ENCODE results near the gene GPC3. TPM values are rescaled to one million over a fixed set of nuclear protein-coding genes. Genes with fewer than 3 reads are reported as not detected.

GPC3 gene
- total RNA-seq, 1 donor from 2014 or later: 1,039 TPM

DNA sequence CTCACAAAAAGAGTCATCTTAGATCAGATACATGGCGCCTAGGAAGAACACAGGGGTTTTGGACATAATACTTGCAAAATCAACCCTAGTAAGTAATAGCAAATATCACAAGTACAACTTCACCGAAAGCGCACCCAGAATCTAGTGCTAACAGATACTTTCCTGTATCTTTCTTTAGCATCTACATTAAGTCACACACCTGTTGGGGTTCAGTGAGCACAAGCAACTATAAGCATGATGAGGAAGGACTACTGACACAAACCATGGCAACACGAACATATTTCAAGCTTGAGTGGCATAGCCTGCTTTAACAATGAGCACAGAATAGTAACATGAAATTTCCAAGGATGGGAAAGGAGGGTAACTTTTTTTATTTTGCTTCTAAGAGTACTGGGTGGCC lies 116.1 kb downstream of the GPC3 start:
- Histone ChIP-seq H3K9ac (no peak overlapping the region), H3K9me3 (ENCODE audit: low read depth) (no peaks in the 10 kb centered on the region), H3K27ac (no peak overlapping the region), H3K79me2 (ENCODE audit: low read depth) (peaks cover 74% of the 10 kb centered on the region), H4K20me1 (ENCODE audit: low read depth) (no peaks in the 10 kb centered on the region), H3K27me3 (no peaks in the 10 kb centered on the region), H3F3A (ENCODE audit: low read depth) (no peaks in the 10 kb centered on the region), H3K4me1 (peaks cover 5% of the 10 kb centered on the region), H3K4me3 (no peak overlapping the region), H3K4me2 (no peak overlapping the region), H2AFZ (replicated peaks) (no peak overlapping the region), H3K36me3 (peaks cover 5% of the 10 kb centered on the region)
- Mint-ChIP-seq H3K36me3 (peaks cover 11% of the 10 kb centered on the region), H3K4me3 (no peak overlapping the region), H3K27me3 (ENCODE audit: insufficient read depth, low read depth) (no peaks in the 10 kb centered on the region), H3K4me1 (no peaks in the 10 kb centered on the region), H3K27ac (no peak overlapping the region), H3K9me3 (peaks cover 12% of the 10 kb centered on the region)
- DNase-seq (ENCODE audit: low spot score): no peak
- no peak for TF ChIP-seq EZH2phosphoT487 (IDR thresholded peaks at IDR 0.05)
- TF ChIP-seq, protein P1, sequence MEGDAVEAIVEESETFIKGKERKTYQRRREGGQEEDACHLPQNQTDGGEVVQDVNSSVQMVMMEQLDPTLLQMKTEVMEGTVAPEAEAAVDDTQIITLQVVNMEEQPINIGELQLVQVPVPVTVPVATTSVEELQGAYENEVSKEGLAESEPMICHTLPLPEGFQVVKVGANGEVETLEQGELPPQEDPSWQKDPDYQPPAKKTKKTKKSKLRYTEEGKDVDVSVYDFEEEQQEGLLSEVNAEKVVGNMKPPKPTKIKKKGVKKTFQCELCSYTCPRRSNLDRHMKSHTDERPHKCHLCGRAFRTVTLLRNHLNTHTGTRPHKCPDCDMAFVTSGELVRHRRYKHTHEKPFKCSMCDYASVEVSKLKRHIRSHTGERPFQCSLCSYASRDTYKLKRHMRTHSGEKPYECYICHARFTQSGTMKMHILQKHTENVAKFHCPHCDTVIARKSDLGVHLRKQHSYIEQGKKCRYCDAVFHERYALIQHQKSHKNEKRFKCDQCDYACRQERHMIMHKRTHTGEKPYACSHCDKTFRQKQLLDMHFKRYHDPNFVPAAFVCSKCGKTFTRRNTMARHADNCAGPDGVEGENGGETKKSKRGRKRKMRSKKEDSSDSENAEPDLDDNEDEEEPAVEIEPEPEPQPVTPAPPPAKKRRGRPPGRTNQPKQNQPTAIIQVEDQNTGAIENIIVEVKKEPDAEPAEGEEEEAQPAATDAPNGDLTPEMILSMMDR (IDR thresholded peaks at IDR 0.05): no peak
- TF ChIP-seq EZH2 (IDR thresholded peaks at IDR 0.05): no peak

DNA sequence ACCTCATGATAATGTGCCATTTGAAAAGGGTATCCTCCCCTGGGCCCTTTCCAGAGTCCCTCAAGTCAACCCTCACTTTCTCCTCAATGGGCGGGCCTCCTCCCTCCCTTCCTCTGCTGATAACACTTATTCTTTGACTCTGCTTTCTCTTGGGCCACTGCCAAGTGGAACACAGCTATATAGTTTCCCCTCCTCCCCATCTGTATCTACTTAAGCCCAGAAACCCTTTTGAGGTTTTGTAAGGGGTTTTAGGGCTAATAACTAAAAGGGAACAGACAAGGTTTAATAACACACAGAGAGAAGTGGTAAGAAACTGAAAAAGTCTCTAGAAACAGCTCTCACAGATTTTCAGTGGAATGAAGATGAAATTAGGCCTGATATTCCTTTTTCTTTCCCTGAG lies 116.7 kb downstream of the GPC3 start:
- H3K9ac ChIP-seq: no peak overlapping the region
- peaks cover 5% of the 10 kb centered on the region for H3K4me1 ChIP-seq
- no peak for TF ChIP-seq EZH2phosphoT487 (IDR thresholded peaks at IDR 0.05)
- TF ChIP-seq EZH2 (IDR thresholded peaks at IDR 0.05): no peak
- TF ChIP-seq, protein P1 (IDR thresholded peaks at IDR 0.05): no peak
- peaks cover 73% of the 10 kb centered on the region for H3K79me2 ChIP-seq (ENCODE audit: low read depth)
- no peak overlapping the region for H3K4me3 ChIP-seq
- no peak for DNase-seq (ENCODE audit: low spot score)
- no peaks in the 10 kb centered on the region for H4K20me1 ChIP-seq (ENCODE audit: low read depth)
- H3F3A ChIP-seq (ENCODE audit: low read depth): no peaks in the 10 kb centered on the region
- H3K27me3 ChIP-seq: no peaks in the 10 kb centered on the region
- no peak overlapping the region for H3K27ac Mint-ChIP-seq
- H3K9me3 ChIP-seq (ENCODE audit: low read depth): no peaks in the 10 kb centered on the region
- peaks cover 5% of the 10 kb centered on the region for H3K36me3 ChIP-seq
- no peak overlapping the region for H2AFZ ChIP-seq (replicated peaks)
- no peak overlapping the region for H3K27ac ChIP-seq
- H3K4me2 ChIP-seq: no peak overlapping the region
- no peaks in the 10 kb centered on the region for H3K4me1 Mint-ChIP-seq
- no peak overlapping the region for H3K4me3 Mint-ChIP-seq
- peaks cover 2% of the 10 kb centered on the region for H3K27me3 Mint-ChIP-seq (ENCODE audit: insufficient read depth, low read depth)
- H3K36me3 Mint-ChIP-seq: peaks cover 11% of the 10 kb centered on the region
- H3K9me3 Mint-ChIP-seq: peaks cover 14% of the 10 kb centered on the region

DNA sequence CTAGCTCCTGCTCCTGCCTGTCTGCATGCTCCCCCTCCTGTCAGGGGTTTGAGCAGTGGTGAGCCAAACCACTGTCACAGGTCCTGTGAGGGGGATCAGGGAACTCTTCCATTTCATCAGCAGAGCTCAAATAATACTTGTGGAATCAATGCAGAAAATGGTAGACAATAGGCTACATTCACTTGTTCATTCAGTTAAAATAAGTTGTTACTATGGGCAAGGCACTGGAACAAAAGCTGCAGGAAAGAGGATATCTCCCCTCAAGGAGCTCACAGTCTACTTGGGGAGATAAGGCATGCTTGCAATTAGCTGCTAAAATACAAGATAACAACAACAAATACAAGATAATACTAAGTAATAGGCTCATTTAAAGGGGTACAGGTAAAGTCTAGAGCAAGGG lies 117.1 kb downstream of the GPC3 start:
- Histone ChIP-seq H3K27ac (no peak overlapping the region), H3F3A (ENCODE audit: low read depth) (no peaks in the 10 kb centered on the region), H3K4me1 (peaks cover 5% of the 10 kb centered on the region), H2AFZ (replicated peaks) (no peak overlapping the region), H3K27me3 (no peaks in the 10 kb centered on the region), H3K4me2 (no peak overlapping the region), H3K79me2 (ENCODE audit: low read depth) (peaks cover 69% of the 10 kb centered on the region), H3K36me3 (peaks cover 5% of the 10 kb centered on the region), H4K20me1 (ENCODE audit: low read depth) (no peaks in the 10 kb centered on the region), H3K4me3 (no peak overlapping the region), H3K9me3 (ENCODE audit: low read depth) (no peaks in the 10 kb centered on the region), H3K9ac (no peak overlapping the region)
- TF ChIP-seq, protein P1 (IDR thresholded peaks at IDR 0.05): no peak
- Mint-ChIP-seq H3K4me1 (no peaks in the 10 kb centered on the region), H3K36me3 (peaks cover 11% of the 10 kb centered on the region), H3K27ac (no peak overlapping the region), H3K27me3 (ENCODE audit: insufficient read depth, low read depth) (peaks cover 2% of the 10 kb centered on the region), H3K4me3 (no peak overlapping the region), H3K9me3 (peaks cover 14% of the 10 kb centered on the region)
- no peak for DNase-seq (ENCODE audit: low spot score)
